D721Med (cell line): ENCODE results near the gene PGAP3.

Source experiments
- DNase-seq: peaks from one replicate; pipeline ENCODE4 v3.0.0; 2011; ENCODE audit warnings: low spot score; ENCODE audit not compliant: insufficient read length
- FAIRE-seq: peaks from 2 replicates; lab custom pipeline; 2011; peaks lifted over from hg19 to GRCh38; lab: Jason Lieb, UNC
- CTCF ChIP-seq: IDR thresholded peaks from 2 replicates; pipeline ENCODE4 v1.5.1; 2012; ENCODE audit warnings: mild to moderate bottlenecking, control low read depth; ENCODE audit not compliant: insufficient read depth; ENCODE audit errors: missing control alignments

Gene PGAP3

GRCh38 chr17:39636927-39637736, 50.7 kb downstream of the PGAP3 start, which contains the start of gene STARD3:
Gene STARD3, plus strand, starts transcription at chr17:39637144. Its CDS starts 16,388 bp downstream, at chr17:39653532.
- FAIRE-seq (no peak), DNase-seq (peak; percentile 93)
- no peak for TF ChIP-seq CTCF

DNA sequence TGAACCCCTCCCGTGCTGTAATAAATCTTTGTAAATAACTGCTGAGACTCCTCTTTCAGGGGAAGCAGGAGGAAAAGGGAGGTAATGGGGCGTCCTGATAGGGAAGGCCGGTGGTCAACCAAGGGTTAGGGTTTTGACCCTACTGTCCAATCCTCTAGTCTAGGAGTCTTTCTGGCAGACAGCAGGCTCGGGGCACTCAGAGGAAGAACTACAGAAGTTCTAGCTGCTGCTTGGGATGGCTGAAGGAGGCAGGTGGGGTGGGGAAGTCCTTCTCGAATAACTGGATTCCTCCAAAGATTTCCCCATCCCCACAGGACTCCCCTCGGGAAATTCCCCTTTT, 51.3 kb downstream of the PGAP3 start:
- FAIRE-seq (no peak), DNase-seq (no peak)
- no peak for TF ChIP-seq CTCF

- FAIRE-seq (no peak), DNase-seq (no peak)
- no peak for TF ChIP-seq CTCF
Observed at GRCh38 chr17:39635614-39636176, 52.2 kb downstream of the PGAP3 start.

DNA sequence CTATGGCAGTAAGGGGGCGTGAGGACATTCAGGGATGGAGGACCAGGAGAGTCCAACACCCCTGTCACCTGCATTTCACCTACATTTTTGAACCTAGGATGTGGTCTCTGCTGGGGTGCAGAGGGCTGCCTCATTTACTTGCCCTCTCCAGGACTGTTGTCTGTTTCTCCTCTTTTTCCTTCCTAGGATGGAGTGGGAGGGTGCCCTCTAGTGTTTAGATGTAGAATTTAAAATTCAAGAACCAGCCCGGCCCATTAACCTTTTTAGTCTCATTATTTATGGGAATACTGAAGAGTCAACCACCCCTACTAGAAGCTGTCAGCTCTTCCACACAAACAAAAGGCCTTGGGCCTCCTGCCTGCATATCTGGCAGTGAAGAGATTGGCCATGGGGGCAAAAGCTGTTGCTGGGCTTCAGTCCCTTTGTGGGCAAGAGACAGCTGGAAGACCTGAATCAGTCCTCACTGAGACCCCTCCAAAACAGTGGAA, 53.4 kb downstream of the PGAP3 start:
- no peak for DNase-seq

DNA sequence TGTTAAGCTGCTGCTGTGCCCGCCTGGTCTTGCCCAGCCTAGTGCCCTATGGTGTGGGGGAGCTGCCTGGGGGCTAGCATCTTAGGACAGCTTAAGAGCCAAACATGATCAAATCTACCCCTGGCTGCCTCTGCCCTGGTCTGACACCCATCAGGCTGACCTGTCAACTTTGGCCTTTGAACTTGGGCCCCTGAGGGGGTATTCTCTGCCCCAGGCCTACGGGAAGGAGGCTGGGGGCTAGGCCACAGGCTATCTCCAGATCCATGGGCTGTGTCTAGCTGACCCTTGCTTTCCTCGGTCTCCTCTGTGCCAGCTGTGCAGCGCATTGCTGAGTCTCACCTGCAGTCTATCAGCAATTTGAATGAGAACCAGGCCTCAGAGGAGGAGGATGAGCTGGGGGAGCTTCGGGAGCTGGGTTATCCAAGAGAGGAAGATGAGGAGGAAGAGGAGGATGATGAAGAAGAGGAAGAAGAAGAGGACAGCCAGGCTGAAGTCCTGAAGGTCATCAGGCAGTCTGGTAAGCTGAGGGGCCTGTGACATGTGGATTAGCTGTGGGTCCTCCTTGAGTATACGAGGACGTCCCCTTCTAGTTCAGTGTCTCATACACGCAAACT, 54.2 kb downstream of the PGAP3 start:
- FAIRE-seq (no peak), DNase-seq (no peak)
- TF ChIP-seq CTCF: no peak

More for the DNA sequence above, 53.4 kb downstream of the PGAP3 start:
- peak; percentile 83 for TF ChIP-seq CTCF
- no peak for FAIRE-seq

GRCh38 chr17:39632153-39632941, 55.5 kb downstream of the PGAP3 start:
- no peak for FAIRE-seq

More at GRCh38 chr17:39632153-39632941, 55.5 kb downstream of the PGAP3 start:
- TF ChIP-seq CTCF: no peak
- no peak for DNase-seq
